Jurkat, Clone E6-1 (cell line): ENCODE results near the gene CFAP251.
"Not testable (repeated sequence)": the region's sequence is repeated elsewhere in the genome, so short reads cannot be mapped to it uniquely, and the experiment has no call there.

Experiments used
- DNase-seq: peaks from one replicate; pipeline ENCODE4 v3.0.0-alpha.2; 2011; ENCODE audit warnings: low read depth, low spot score
- H3K4me3 ChIP-seq: 2 replicates; pipeline ENCODE4 v1.5.1; 2011; ENCODE audit warnings: mild to moderate bottlenecking, low read length, control low read depth, moderate library complexity

Gene CFAP251

DNA sequence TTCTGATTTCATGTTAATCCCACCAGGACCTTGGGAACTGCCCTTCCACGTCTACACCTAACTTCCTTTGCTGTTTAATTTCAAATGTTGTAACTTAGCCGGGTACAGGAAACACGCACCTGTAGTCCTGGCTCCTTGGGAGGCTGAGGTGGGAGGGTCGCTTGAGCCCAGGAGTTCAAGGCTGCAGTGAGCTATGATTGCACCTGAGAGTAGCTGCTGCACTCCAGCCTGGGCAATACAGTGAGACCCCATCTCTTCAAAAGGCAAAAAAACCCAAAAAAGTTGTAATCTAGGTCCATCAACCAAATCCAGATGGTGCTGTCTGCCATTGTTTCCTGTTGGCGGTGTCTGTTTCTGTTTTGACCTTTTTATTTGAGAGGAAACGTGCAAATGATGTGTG, 117.8 kb downstream of the CFAP251 start:
- no peak overlapping the region for H3K4me3 ChIP-seq
- no peak for DNase-seq

- H3K4me3 ChIP-seq, result no peak overlapping the region
- no peak for DNase-seq
These were observed 122.4 kb downstream of the CFAP251 start for GRCh38 chr12:122040579-122041386.

- H3K4me3 ChIP-seq, DNase-seq: not testable (repeated sequence)
These were observed 123.1 kb downstream of the CFAP251 start for GRCh38 chr12:122041458-122041857.

DNA sequence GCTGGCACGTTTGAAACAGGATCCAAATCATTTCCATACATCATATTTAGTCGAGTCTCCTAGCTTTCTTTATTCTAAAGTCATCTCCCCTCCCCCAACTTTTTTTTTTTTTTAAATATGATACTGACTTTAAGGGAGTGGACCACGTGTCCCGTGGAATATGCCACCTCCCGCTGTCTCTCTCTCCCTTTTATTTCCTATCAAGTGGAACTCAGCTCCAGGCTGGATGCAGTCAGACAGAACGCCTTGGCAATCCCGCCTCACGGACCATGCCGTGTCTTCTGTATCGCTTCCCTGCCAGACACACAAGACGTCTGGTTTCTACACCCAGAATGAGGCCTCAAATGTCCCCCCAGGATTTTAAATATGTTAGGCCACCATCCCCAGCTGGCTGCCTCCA, 124.5 kb downstream of the CFAP251 start:
- no peak overlapping the region for H3K4me3 ChIP-seq
- DNase-seq, result no peak

DNA sequence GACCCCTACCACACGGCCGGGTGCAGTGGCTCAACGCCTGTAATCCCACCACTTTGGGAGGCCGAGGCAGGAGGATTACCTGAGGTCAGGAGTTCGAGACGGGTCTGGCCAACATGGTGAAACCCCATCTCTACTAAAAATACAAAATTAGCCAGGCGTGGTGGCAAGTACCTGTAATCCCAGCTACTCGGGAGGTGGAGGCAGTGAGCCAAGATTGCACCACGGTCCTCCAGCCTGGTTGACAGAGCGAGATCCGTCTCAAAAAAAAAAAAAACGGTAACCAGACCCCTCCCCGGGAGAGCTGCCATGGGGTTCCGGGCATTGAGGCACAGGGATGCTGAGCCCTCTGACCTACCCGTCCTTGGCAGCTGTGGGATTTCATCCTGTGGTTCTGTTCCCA, 125.1 kb downstream of the CFAP251 start:
- H3K4me3 ChIP-seq, result no peak overlapping the region
- no peak for DNase-seq

DNA sequence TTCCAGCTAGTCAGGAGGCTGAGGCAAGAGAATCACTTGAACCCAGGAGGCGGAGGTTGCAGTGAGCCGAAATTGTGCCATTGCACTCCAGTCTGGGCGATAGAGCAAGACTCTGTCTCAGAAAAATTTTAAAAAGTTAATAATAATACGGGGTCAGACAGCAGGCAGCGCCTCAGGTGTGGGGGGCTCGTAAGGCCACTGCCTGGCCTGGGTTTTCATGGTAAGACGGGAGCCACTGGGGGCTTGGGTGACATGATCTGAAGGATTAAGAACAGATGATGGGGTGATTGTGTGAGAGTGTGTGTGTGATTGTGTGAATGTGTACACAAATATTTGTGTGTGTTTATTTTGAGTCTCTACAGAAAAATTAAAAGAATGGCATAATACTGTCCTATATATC, 126.9 kb downstream of the CFAP251 start:
- no peak overlapping the region for H3K4me3 ChIP-seq
- no peak for DNase-seq

- no peak overlapping the region for H3K4me3 ChIP-seq
- DNase-seq, result no peak
These were observed 127.8 kb downstream of the CFAP251 start for GRCh38 chr12:122046145-122046544.

- no peak overlapping the region for H3K4me3 ChIP-seq
- DNase-seq, result no peak
These were observed 129.8 kb downstream of the CFAP251 start for GRCh38 chr12:122048151-122048550.

- no peak overlapping the region for H3K4me3 ChIP-seq
- DNase-seq, result no peak
These were observed 131.4 kb downstream of the CFAP251 start for GRCh38 chr12:122049827-122050226.

DNA sequence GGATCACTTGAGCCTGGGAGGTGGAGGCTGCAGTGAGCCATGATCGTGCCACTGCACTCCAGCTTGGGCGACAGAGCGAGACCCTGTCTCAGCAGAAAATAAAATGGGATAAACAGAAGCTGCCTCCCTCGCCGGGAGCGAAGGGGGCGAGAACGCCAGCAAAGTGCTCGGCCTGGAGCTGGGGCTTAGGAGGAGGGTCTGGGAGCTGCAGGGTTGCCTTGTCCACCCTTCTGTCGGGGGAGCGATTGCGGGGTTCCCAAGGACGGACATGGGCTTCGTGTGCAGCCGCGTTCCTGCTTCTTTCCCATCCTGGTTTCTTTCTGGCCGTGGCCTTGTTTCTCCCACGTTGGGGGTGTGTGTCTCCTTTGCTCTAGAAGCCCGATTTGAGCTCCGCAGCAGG, 132.3 kb downstream of the CFAP251 start:
- DNase-seq, result no peak

DNA sequence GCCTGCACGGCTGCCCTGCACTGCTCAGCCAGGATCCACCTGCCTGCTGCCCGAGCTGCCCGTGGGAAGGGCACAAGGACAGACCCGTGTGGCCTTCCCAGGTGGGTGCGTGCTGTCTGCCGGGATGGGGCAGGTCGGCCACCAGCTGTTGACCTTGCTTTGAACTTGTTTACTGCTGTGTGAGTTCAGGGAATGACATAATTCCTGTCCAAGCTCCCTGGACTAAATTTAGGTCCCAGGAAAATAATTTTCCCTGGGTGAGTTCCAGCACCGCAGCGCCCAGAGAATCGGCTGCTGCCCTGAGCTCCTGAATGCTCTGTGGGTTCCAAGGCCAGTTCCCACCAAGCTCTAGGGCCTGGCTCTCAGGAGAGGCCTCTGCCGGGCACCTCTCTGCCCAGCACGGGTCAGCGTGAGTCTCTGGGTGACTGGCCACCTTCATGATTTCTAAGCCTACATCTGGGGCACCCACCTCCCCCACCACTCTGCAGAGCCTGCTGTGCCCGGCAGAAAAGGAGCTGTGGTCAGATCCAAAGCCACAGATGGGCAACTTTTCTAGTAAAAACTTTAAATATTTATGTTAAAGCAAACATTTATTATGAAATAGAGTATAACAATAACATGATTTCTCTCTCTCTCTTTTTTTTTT, 133.0 kb downstream of the CFAP251 start:
- no peak for DNase-seq
- H3K4me3 ChIP-seq, result no peak overlapping the region

More for the DNA sequence above, 132.3 kb downstream of the CFAP251 start:
- H3K4me3 ChIP-seq, result no peak overlapping the region

GRCh38 chr12:122052285-122052684, 133.9 kb downstream of the CFAP251 start:
- no peak overlapping the region for H3K4me3 ChIP-seq
- no peak for DNase-seq
